Inflammatory macrophage treated with lipopolysaccharide for 4 hours (primary cell): ENCODE data around the gene FIS1.
"Not testable (repeated sequence)": the region's sequence is repeated elsewhere in the genome, so short reads cannot be mapped to it uniquely, and the experiment has no call there.

Source experiments
- DNase-seq: peaks from one replicate; pipeline ENCODE4 v3.0.0-alpha.2; 2020

FIS1 gene

GRCh38 chr7:101203740-101204738 lies 40.8 kb downstream of the FIS1 start:
- peak; percentile 69 for DNase-seq

- no peak for DNase-seq
Measured at GRCh38 chr7:101202603-101202918, 42.3 kb downstream of the FIS1 start.

DNA sequence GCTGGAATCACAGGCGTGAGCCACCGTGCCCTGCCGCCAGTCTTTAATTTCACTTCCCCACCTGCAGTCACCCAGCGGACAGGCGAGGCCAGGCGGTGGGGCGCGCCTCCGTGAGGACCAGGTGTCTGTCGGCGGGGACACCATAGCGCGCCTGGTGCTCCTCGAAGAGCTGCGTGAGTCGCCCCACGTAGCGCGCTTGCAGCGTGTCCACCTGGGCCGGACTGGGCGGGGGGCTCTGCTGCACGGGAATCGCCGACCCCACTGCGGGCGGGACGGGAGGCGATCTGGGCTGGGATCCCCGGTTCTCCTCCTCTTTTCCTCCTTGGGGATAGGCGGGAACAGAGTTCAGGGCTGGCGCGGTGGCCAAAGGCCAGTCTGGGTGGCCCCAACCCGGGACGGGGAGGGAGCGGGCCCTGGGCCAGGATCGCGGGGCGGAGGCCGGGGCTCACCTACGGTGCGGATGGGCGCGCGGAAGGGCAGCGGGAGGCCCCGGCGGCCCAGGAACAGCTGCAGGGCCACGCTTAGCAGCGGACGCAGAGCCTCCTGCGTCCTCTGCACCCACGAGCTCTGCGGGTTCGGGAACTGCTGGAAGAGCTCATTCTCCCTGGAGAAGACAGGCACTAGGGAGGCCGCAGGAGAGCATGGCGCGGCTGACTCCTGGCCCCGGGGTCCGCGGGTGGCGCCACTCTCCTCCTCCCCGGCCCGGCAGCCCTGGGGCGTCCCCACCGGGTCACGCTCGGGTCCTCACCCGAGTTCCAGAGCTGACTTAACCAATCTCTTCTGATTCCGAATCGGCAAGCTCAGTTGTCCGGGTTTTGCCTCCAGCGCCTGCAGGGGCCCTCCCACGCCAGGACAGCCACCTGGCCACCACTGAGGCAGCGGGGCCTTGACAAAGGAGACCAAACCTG lies 42.9 kb downstream of the FIS1 start:
- no peak for DNase-seq

- DNase-seq: no peak
Measured at GRCh38 chr7:101200862-101201599, 43.9 kb downstream of the FIS1 start, which contains the start of gene MOGAT3. Gene MOGAT3, minus strand, starts transcription at chr7:101201036. Its CDS starts 182 bp downstream, at chr7:101200854.

GRCh38 chr7:101200504-101200861 lies 44.4 kb downstream of the FIS1 start:
- no peak for DNase-seq

- not testable (repeated sequence) for DNase-seq
Measured at GRCh38 chr7:101199522-101199921, 45.4 kb downstream of the FIS1 start.

DNA sequence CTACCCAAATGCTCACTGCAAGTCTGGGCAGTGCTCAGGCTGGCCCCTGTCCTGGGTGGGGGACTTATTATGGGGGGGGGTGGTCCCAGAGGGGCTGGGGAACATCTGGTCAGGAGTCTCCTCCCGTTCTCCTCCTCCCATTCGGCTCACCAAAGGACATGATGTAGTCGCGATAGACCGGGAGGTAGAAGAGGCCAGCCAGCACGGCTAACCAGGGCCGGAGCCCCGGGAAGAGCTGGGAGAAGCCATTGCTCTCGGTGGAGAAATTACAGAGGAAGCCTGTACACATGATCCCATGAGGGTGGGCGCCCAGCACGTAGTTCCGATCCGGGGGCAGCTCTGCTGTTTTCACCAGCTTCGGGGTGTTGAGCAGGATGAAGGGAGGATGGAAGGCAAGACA lies 46.4 kb downstream of the FIS1 start:
- DNase-seq: no peak

- no peak for DNase-seq
Measured at GRCh38 chr7:101197991-101198390, 46.9 kb downstream of the FIS1 start.

DNA sequence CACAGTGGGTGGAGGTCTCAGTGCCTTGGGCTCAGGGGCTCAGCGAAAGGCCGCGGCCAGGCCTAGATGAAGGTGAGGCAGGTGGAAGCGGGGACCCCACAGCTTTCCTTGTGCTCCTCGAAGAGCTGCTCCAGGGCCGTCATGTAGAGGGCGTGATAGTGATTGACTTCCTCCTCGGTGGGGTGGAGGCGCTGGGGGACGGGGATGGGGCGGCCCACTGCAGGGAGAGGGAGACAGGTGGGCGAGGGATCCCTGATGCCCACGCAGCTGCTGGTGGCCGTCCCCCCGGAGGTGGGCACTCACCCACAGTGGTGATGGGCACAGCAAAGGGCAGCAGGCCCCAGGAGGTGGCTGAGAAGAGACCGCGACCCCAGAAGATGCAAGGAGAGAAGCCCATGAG lies 49.0 kb downstream of the FIS1 start:
- DNase-seq: no peak
